ENCODE measurements around the gene TTC3. TPM values are rescaled to one million over a fixed set of nuclear protein-coding genes. Genes with fewer than 3 reads are reported as not detected.

Gene TTC3
- total and polyA plus RNA-seq, 4 experiments from 2014 or later = 36.4 to 171 (median 136) TPM

GRCh38 chr21:37077403-37077802, 4.3 kb downstream of the TTC3 start:
- CTCF ChIA-PET (ENCODE audit: partially characterized antibody) = no interaction called here
- H3K27ac Mint-ChIP-seq = peak overlapping the region in 4 of 7 donors; percentile 5 to 86 (median 43)
- H3K9me3 Mint-ChIP-seq = peaks cover 0 to 14% (median 3%) of the 10 kb centered on the region in 8 donors

GRCh38 chr21:37079211-37079824, 6.3 kb downstream of the TTC3 start:
- Histone ChIP-seq H3K4me1 (ENCODE audit: insufficient read depth, low read length) (peaks cover 27% of the 10 kb centered on the region), H3K4me3 (ENCODE audit: low read length in 2 of 2) (no peak overlapping the region), H3K36me3 (ENCODE audit: insufficient read depth, low read length) (no peaks in the 10 kb centered on the region), H3K27ac (ENCODE audit: low read depth, low read length) (no peak overlapping the region), H3K9me3 (ENCODE audit: control insufficient read depth in 1 of 2, low read length in 2 of 2) (no peaks in the 10 kb centered on the region), H3K27me3 (ENCODE audit: insufficient read depth, low read length) (no peaks in the 10 kb centered on the region)
- DNase-seq = peak in 1 of 5 donors; percentile 25
- Mint-ChIP-seq H3K27ac (peak overlapping the region in 2 of 7 donors; percentile 51 to 74), H3K27me3 (no peaks in the 10 kb centered on the region), H3K36me3 (peaks cover 8 to 13% of the 10 kb centered on the region in 2 donors), H3K4me3 (peak overlapping the region in 1 of 8 donors; percentile 46), H3K9me3 (peaks cover 0 to 12% (median 3%) of the 10 kb centered on the region in 8 donors), H3K4me1 (peaks cover 31 to 61% (median 48%) of the 10 kb centered on the region in 4 donors)
- POLR2A ChIA-PET (ENCODE audit: partially characterized antibody) = no interaction called here
- CTCF ChIA-PET (ENCODE audit: partially characterized antibody) = interaction anchor here (1.0 to 1.2 kb wide), 2 partner anchors 70 to 484 kb away, joined by 3 read pairs; no protein-coding TSS in a partner anchor
- intact Hi-C loops (cut with micrococcal nuclease) = no loop called here

More at GRCh38 chr21:37077403-37077802, 4.3 kb downstream of the TTC3 start:
- H3K4me3 Mint-ChIP-seq = peak overlapping the region in 1 of 8 donors; percentile 15
- peaks cover 26 to 52% (median 38%) of the 10 kb centered on the region in 4 donors for H3K4me1 Mint-ChIP-seq
- Histone ChIP-seq H3K36me3 (ENCODE audit: insufficient read depth, low read length) (no peaks in the 10 kb centered on the region), H3K27ac (ENCODE audit: low read depth, low read length) (no peak overlapping the region), H3K9me3 (ENCODE audit: control insufficient read depth in 1 of 2, low read length in 2 of 2) (no peaks in the 10 kb centered on the region), H3K27me3 (ENCODE audit: insufficient read depth, low read length) (no peaks in the 10 kb centered on the region), H3K4me3 (ENCODE audit: low read length in 2 of 2) (no peak overlapping the region), H3K4me1 (ENCODE audit: insufficient read depth, low read length) (peaks cover 22% of the 10 kb centered on the region)
- DNase-seq = no peak
- no peaks in the 10 kb centered on the region for H3K27me3 Mint-ChIP-seq
- POLR2A ChIA-PET (ENCODE audit: partially characterized antibody) = no interaction called here
- peaks cover 8 to 9% of the 10 kb centered on the region in 2 donors for H3K36me3 Mint-ChIP-seq
- intact Hi-C loops (cut with micrococcal nuclease) = no loop called here

- no peaks in the 10 kb centered on the region for H3K9me3 ChIP-seq (ENCODE audit: control insufficient read depth in 1 of 2, low read length in 2 of 2)
- H3K4me1 ChIP-seq (ENCODE audit: insufficient read depth, low read length) = peaks cover 31% of the 10 kb centered on the region
- H3K27me3 ChIP-seq (ENCODE audit: insufficient read depth, low read length) = no peaks in the 10 kb centered on the region
- Mint-ChIP-seq H3K4me1 (peaks cover 26 to 42% (median 34%) of the 10 kb centered on the region in 4 donors), H3K4me3 (no peak overlapping the region), H3K27ac (no peak overlapping the region), H3K36me3 (peaks cover 8 to 13% of the 10 kb centered on the region in 2 donors), H3K9me3 (peaks cover 0 to 12% (median 3%) of the 10 kb centered on the region in 8 donors), H3K27me3 (no peaks in the 10 kb centered on the region)
- POLR2A ChIA-PET (ENCODE audit: partially characterized antibody) = no interaction called here
- no peak overlapping the region for H3K27ac ChIP-seq (ENCODE audit: low read depth, low read length)
- intact Hi-C loops (cut with micrococcal nuclease) = no loop called here
- no peak overlapping the region for H3K4me3 ChIP-seq (ENCODE audit: low read length in 2 of 2)
- H3K36me3 ChIP-seq (ENCODE audit: insufficient read depth, low read length) = no peaks in the 10 kb centered on the region
- no peak for DNase-seq
- CTCF ChIA-PET (ENCODE audit: partially characterized antibody) = interaction anchor here (0.7 to 0.8 kb wide), 2 partner anchors 481 to 759 kb away, joined by 3 read pairs; no protein-coding TSS in a partner anchor
Measured at GRCh38 chr21:37082375-37082774, 9.3 kb downstream of the TTC3 start.

GRCh38 chr21:37082856-37083528, 9.9 kb downstream of the TTC3 start:
- H3K4me3 ChIP-seq (ENCODE audit: low read length in 2 of 2) = no peak overlapping the region
- H3K36me3 Mint-ChIP-seq = peaks cover 8 to 13% of the 10 kb centered on the region in 2 donors
- ChIA-PET CTCF (ENCODE audit: partially characterized antibody) (interaction anchor here (0.8 kb wide), 1 partner anchor 480 kb away, joined by 3 read pairs; no protein-coding TSS in a partner anchor), POLR2A (ENCODE audit: partially characterized antibody) (no interaction called here)
- H3K27me3 Mint-ChIP-seq = no peaks in the 10 kb centered on the region
- H3K27me3 ChIP-seq (ENCODE audit: insufficient read depth, low read length) = no peaks in the 10 kb centered on the region
- peaks cover 0 to 12% (median 3%) of the 10 kb centered on the region in 8 donors for H3K9me3 Mint-ChIP-seq
- no peaks in the 10 kb centered on the region for H3K36me3 ChIP-seq (ENCODE audit: insufficient read depth, low read length)
- H3K27ac ChIP-seq (ENCODE audit: low read depth, low read length) = no peak overlapping the region
- DNase-seq = no peak
- no peaks in the 10 kb centered on the region for H3K9me3 ChIP-seq (ENCODE audit: control insufficient read depth in 1 of 2, low read length in 2 of 2)
- H3K27ac Mint-ChIP-seq = peak overlapping the region in 1 of 7 donors; percentile 43
- H3K4me3 Mint-ChIP-seq = peak overlapping the region in 1 of 8 donors; percentile 11
- H3K4me1 ChIP-seq (ENCODE audit: insufficient read depth, low read length) = peaks cover 31% of the 10 kb centered on the region
- peaks cover 22 to 36% (median 27%) of the 10 kb centered on the region in 4 donors for H3K4me1 Mint-ChIP-seq
- intact Hi-C loops (cut with micrococcal nuclease) = no loop called here

GRCh38 chr21:37085726-37086125, 12.7 kb downstream of the TTC3 start:
- Mint-ChIP-seq H3K27me3 (no peaks in the 10 kb centered on the region), H3K4me1 (peaks cover 16 to 24% (median 18%) of the 10 kb centered on the region in 4 donors), H3K9me3 (peaks cover 0 to 2% (median 0%) of the 10 kb centered on the region in 8 donors), H3K36me3 (peaks cover 18 to 22% of the 10 kb centered on the region in 2 donors), H3K4me3 (no peak overlapping the region), H3K27ac (no peak overlapping the region)
- Histone ChIP-seq H3K27me3 (ENCODE audit: insufficient read depth, low read length) (no peaks in the 10 kb centered on the region), H3K27ac (ENCODE audit: low read depth, low read length) (no peak overlapping the region), H3K36me3 (ENCODE audit: insufficient read depth, low read length) (peaks cover 7% of the 10 kb centered on the region), H3K9me3 (ENCODE audit: control insufficient read depth in 1 of 2, low read length in 2 of 2) (no peaks in the 10 kb centered on the region), H3K4me1 (ENCODE audit: insufficient read depth, low read length) (peaks cover 25% of the 10 kb centered on the region), H3K4me3 (ENCODE audit: low read length in 2 of 2) (no peak overlapping the region)
- CTCF ChIA-PET (ENCODE audit: partially characterized antibody) = no interaction called here
- DNase-seq = no peak
- intact Hi-C loops (cut with micrococcal nuclease) = no loop called here
- POLR2A ChIA-PET (ENCODE audit: partially characterized antibody) = no interaction called here

- Histone ChIP-seq H3K36me3 (ENCODE audit: insufficient read depth, low read length) (peaks cover 12% of the 10 kb centered on the region), H3K4me1 (ENCODE audit: insufficient read depth, low read length) (peaks cover 25% of the 10 kb centered on the region), H3K27me3 (ENCODE audit: insufficient read depth, low read length) (no peaks in the 10 kb centered on the region), H3K27ac (ENCODE audit: low read depth, low read length) (no peak overlapping the region), H3K9me3 (ENCODE audit: control insufficient read depth in 1 of 2, low read length in 2 of 2) (no peaks in the 10 kb centered on the region), H3K4me3 (ENCODE audit: low read length in 2 of 2) (no peak overlapping the region)
- POLR2A ChIA-PET (ENCODE audit: partially characterized antibody) = no interaction called here
- DNase-seq = no peak
- CTCF ChIA-PET (ENCODE audit: partially characterized antibody) = interaction anchor here (1.0 kb wide), 1 partner anchor 230 kb away, joined by 3 read pairs; no protein-coding TSS in a partner anchor
- H3K36me3 Mint-ChIP-seq = peaks cover 22 to 24% of the 10 kb centered on the region in 2 donors
- no peak overlapping the region for H3K27ac Mint-ChIP-seq
- no peaks in the 10 kb centered on the region for H3K27me3 Mint-ChIP-seq
- peaks cover 14 to 21% (median 16%) of the 10 kb centered on the region in 4 donors for H3K4me1 Mint-ChIP-seq
- intact Hi-C loops (cut with micrococcal nuclease) = no loop called here
- no peak overlapping the region for H3K4me3 Mint-ChIP-seq
- H3K9me3 Mint-ChIP-seq = peaks cover 0 to 2% (median 0%) of the 10 kb centered on the region in 8 donors
Measured at GRCh38 chr21:37087188-37087587, 14.1 kb downstream of the TTC3 start.

GRCh38 chr21:37088186-37088735, 15.2 kb downstream of the TTC3 start:
- DNase-seq = no peak
- H3K4me3 Mint-ChIP-seq = no peak overlapping the region
- peaks cover 24 to 28% of the 10 kb centered on the region in 2 donors for H3K36me3 Mint-ChIP-seq
- ChIA-PET POLR2A (ENCODE audit: partially characterized antibody) (no interaction called here), CTCF (ENCODE audit: partially characterized antibody) (no interaction called here)
- H3K27me3 Mint-ChIP-seq = no peaks in the 10 kb centered on the region
- no peaks in the 10 kb centered on the region for H3K9me3 ChIP-seq (ENCODE audit: control insufficient read depth in 1 of 2, low read length in 2 of 2)
- H3K4me3 ChIP-seq (ENCODE audit: low read length in 2 of 2) = no peak overlapping the region
- intact Hi-C loops (cut with micrococcal nuclease) = no loop called here
- H3K27ac ChIP-seq (ENCODE audit: low read depth, low read length) = no peak overlapping the region
- H3K27me3 ChIP-seq (ENCODE audit: insufficient read depth, low read length) = no peaks in the 10 kb centered on the region
- peaks cover 9 to 12% (median 10%) of the 10 kb centered on the region in 4 donors for H3K4me1 Mint-ChIP-seq
- H3K27ac Mint-ChIP-seq = no peak overlapping the region
- H3K4me1 ChIP-seq (ENCODE audit: insufficient read depth, low read length) = peaks cover 19% of the 10 kb centered on the region
- H3K9me3 Mint-ChIP-seq = no peaks in the 10 kb centered on the region
- H3K36me3 ChIP-seq (ENCODE audit: insufficient read depth, low read length) = peaks cover 12% of the 10 kb centered on the region
